SKM-1 treated with dmso at 0.1 percent for 144 hours (cell line): ENCODE measurements around the gene GDPGP1.
"Not testable (repeated sequence)": the region's sequence is repeated elsewhere in the genome, so short reads cannot be mapped to it uniquely, and the experiment has no call there.

Source experiments
- DNase-seq: peaks from one replicate; lab custom pipeline; 2025; ENCODE audit not compliant: unreplicated experiment; lab: John Stamatoyannopoulos, UW

The GDPGP1 gene, protein sequence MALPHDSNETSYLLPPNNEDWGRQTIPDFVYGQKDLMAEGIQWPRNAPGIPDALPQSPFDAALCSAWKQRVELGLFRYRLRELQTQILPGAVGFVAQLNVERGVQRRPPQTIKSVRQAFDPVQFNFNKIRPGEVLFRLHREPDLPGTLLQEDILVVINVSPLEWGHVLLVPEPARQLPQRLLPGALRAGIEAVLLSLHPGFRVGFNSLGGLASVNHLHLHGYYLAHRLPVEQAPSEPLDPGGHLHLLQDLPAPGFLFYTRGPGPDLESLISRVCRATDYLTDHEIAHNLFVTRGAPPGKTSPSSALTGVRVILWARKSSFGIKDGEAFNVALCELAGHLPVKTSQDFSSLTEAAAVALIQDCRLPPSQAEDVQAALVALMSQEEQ

DNA sequence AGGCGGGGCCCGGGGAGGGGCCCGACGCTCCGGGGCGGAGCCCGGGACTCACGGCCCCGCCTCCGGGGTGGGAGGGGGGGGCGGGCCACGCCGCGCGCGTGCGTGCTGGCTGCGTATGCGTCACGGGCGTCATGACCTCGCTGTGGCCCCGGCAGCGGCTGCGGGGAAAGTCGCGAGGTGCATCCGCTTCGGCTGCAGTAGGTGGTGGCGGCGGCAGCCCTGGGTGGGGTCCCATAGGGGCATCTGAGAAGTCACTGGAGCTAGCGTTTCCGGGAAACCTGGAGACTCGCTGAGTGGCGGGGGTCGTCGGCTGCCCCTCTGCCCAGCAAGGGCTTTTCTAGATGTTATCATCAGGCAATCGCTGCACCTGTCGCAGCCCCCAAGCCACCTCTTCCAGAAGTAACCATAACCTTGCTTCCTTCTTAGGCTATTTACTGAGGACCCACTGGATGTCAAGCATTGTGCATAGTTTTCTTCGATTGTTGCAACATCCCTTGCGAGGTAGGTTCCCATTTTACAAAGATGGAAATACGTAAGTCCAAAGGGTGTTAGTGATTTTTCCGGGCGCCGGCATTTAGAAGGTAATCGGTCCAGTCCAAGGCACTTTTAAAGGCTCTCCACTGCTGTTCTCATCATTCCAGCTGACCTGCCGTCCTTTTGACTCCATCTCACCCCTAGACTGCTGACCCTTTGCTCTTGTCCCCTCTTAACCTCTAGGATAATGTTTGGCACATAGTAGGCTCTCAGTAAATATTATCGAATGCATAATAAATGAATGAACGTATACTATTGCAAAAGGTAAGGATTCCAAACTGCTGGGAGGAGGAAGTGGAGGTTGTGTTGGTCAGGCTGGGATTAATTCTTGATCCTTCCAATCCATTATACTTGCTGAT lies at the start of gene GDPGP1:
GDPGP1 (plus strand) TSS at position 114 of the 893 bp plus-strand sequence. CDS start 6,700 bp downstream, outside the sequence.
- DNase-seq, result no peak

GRCh38 chr15:90184786-90185704 lies 49.0 kb upstream of the GDPGP1 start:
- DNase-seq, result peak; percentile 69

DNA sequence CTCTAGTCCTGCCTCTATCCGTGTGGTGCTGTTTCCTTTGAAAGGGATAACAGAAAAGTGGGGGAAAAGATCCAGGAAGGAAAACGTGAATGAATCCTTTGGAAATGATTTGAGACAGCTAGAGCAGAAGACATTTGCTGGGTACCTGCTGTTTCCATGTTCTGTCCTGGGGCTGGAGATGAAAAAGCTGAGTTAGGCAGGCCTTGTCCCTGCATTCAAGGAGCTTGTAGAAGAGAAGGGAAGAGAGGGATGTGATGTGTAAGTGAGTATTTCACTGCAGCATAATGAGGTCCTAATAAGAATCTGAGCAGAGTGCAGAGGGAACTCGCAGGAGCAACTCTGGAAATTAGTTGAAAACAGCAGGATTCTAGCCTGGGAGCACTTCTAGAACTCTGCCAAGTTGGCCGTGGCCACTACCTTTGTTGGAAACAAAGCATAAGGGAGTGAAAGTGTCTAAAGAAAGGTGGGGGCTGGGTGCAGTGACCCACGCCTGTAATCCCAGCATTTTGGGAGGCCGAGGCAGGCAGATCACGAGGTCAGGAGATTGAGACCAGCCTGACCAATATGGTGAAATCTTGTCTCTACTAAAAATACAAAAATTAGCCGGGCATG lies 46.6 kb upstream of the GDPGP1 start:
- no peak for DNase-seq

- not testable (repeated sequence) for DNase-seq
Observed at GRCh38 chr15:90188065-90188464, 45.9 kb upstream of the GDPGP1 start.

- DNase-seq, result peak; percentile 94
Observed at GRCh38 chr15:90188914-90189748, 44.9 kb upstream of the GDPGP1 start.

- no peak for DNase-seq
Observed at GRCh38 chr15:90189781-90190467, 44.1 kb upstream of the GDPGP1 start.

- DNase-seq, result peak; percentile 6
Observed at GRCh38 chr15:90190606-90191343, 43.2 kb upstream of the GDPGP1 start.

- no peak for DNase-seq
Observed at GRCh38 chr15:90191344-90191687, 42.7 kb upstream of the GDPGP1 start.

DNA sequence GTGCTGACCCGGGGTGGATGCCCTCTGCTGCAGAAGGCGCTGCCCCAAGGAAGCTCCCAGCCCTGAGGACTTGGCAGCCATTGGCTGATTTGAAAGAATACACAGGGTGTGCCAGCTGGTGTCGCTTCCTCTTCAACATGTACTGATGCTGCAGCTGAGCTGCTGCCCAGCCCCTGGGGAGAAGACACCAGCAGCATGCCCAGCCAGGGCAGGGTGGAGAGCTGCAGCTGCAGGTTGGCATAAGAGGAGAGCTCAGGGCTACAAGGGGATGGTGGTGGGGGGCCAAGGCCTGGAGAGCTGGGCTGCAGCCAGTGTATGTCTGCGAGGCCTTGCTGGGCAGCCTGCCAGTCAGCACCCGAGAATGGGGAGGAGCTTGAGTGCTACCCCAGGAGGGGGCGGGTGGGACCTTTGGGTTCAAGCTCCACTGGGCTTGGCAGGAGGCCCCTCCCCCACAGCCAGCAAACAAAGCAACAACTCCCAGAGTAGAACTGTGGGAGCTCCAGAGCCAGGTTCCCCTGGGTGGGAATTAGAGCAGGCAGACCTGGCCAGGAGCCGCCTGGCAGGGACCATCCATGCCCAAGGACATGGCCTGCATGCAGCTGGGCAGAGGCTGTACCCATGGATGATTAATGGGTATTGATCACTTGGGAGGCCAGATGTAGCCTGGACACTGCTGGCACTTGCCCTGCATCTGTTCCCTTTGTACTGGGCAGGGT lies 42.1 kb upstream of the GDPGP1 start:
- DNase-seq, result no peak

DNA sequence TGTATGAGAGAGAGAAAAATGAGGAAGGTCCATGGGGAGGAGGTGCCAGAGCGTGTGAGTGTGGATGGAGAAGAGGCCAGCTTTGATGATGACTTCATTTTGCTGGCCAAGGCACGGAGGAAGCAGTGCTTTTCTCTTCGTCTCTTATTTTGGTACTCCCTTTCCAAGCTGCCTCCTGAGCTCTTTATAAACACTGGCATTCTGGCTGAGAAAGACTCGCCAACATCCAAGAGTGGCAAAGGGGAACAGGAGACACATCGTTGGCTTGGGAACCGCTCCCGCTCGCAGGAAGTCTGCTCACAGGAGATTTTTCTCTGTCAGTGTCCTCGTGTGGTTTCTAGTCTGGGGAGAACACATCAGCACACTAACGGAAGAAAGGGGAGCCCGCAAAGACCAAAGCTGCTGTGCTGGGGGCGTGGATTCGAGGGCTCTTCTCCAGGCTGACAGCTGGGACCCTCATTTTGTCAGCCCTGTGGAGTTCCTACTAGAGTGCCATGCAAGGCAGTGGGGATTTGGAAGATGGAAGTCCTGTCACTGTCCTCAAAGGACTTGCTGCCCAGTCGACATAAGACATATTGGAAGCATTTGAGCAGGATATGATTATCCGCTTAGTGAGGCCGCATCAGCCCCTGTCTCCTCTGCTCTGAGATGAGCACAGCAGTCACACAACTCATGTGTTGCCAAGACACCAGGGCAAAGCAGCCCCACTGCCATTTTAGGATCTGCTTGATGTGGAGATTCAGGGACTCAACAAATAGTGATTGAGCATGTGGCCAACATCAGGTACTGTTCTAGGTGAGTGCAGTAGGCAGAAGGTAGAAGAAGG lies 40.8 kb upstream of the GDPGP1 start:
- peak; percentile 33 for DNase-seq

DNA sequence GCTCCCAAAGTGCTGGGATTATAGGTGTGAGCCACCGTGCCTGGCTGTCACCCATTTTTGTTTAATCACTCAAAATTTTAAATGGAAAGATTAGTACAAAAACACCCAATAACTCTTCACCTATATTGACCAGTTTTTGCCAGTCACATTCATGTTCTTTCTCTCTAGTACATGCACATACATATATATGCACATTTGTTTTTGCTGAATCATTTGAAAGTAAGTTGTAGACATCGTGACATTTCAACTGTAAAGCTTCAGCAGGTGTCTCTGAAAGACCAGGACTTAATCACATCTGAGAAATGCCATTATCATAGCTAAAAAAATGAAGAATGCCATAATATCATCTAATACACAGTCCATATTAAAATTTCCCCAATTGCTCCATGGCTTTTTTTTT lies 39.4 kb upstream of the GDPGP1 start:
- no peak for DNase-seq

GRCh38 chr15:90200534-90201129 lies 33.4 kb upstream of the GDPGP1 start:
- DNase-seq, result no peak

DNA sequence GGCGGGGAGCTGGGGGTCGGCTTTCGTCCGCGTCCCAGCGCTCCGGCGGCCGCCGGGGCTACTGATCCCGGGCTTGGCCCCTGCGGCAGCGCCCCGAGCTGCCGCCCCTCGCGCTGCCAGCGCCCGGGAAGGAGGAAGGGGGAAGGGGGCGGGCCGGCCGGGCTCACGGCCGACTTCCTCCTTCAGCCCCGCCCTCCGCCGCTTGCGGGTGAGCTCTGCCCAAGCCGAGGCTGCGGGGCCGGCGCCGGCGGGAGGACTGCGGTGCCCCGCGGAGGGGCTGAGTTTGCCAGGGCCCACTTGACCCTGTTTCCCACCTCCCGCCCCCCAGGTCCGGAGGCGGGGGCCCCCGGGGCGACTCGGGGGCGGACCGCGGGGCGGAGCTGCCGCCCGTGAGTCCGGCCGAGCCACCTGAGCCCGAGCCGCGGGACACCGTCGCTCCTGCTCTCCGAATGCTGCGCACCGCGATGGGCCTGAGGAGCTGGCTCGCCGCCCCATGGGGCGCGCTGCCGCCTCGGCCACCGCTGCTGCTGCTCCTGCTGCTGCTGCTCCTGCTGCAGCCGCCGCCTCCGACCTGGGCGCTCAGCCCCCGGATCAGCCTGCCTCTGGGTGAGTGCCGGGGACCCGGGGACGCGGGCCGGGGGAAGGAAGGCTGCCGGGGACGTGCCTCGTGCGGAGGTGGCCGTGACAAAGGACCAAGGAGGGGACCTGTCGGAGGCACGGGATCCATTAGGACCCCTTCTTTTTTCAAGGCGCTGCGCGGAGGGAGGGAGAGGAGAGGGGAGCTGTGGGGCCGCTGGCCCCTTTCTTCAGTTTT lies 32.7 kb upstream of the GDPGP1 start, which contains the start of gene SEMA4B:
SEMA4B (plus strand) TSS at position 201 of the 814 bp plus-strand sequence; CDS start at position 450, 249 bp downstream.
- peak; percentile 61 for DNase-seq

DNA sequence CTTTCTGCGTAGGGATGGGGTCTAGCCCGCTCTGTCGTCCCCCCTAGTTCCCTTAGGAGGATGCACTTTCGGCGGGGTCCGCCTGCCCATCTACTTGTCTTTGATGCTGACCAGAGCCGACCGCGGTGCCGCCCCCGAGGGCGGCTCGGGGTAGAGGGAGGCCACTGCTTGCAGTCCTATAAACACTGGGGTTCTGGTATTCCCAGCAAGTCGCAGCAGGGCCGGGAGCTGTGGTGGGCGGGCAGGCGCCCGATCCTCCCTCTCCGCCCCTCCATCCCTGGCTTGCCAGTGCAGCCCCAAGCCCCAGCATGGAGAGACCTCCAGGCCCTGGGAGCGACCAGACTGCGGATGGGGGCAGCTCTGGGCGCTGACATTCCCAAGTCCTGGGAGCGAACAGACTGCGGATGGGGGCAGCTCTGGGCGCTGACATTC lies 32.0 kb upstream of the GDPGP1 start:
- no peak for DNase-seq

DNA sequence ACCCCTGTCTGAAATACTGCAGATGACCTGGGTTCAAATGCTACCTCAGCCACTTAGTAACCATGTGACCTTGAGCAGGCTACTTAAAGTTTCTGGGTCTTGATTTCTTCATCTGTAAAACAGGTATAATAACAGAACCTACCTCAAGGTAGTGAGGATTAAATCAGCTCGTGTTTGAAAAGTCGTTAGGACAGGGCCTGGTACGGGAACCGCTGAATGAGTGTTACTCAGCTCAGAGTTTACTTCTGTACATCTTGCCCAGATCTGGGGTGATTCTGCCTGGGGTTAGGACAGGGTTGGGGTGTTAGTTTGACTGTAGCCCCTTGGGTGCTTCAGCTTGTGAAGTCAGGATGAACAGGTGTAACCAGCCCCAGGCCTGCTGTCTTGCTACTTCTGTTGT lies 31.1 kb upstream of the GDPGP1 start:
- DNase-seq, result no peak
